ENCODE measurements around the gene PPP2R5C. TPM values are rescaled to one million over a fixed set of nuclear protein-coding genes. Genes with fewer than 3 reads are reported as not detected.

PPP2R5C gene
- total RNA-seq, 1 donor, result 114 TPM

DNA sequence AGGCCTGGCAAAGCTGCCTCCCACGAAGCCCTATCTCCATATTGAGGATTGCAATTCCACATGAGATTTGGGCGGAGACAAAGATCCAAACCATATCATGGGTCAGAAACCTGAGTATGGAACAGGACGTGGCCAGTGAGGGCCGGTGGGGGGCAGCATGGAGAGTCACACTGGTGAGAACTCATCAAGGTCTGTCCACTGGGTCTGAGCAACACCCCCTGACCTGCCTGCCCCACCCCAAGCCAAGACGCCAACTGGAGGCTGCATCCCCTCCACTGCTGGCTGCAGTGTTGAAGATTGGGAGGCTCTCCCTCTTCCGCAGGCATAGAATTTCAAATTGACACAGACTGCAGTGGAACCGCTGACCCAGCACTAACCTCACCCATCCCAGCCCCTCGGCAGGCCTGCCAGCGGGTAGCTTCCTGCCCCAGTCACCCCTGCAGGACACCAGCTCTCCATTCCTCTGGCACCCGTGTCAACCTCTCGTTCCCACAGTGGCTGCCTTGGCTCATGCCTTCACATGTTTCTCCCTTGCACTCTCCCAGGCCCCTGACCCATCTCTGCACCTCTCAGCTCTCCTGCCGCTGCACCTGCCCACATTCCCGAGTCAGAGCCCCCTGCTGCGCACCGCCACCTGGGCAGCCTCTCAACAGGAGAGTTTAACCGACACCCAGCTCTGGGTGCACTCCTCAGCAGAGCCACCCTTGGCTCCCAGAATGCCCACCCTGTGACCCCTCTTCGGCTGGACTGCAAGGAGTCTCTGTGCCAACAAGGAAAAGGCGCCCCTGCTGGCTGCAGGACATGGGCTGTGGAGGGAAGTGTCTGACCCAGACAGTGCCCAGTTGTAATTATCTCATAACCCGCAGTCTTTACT lies 45.2 kb upstream of the PPP2R5C start:
- no peak overlapping the region for H3K4me3 ChIP-seq (ENCODE audit: low read depth, low read length)
- no peak for DNase-seq (ENCODE audit: low read depth)

DNA sequence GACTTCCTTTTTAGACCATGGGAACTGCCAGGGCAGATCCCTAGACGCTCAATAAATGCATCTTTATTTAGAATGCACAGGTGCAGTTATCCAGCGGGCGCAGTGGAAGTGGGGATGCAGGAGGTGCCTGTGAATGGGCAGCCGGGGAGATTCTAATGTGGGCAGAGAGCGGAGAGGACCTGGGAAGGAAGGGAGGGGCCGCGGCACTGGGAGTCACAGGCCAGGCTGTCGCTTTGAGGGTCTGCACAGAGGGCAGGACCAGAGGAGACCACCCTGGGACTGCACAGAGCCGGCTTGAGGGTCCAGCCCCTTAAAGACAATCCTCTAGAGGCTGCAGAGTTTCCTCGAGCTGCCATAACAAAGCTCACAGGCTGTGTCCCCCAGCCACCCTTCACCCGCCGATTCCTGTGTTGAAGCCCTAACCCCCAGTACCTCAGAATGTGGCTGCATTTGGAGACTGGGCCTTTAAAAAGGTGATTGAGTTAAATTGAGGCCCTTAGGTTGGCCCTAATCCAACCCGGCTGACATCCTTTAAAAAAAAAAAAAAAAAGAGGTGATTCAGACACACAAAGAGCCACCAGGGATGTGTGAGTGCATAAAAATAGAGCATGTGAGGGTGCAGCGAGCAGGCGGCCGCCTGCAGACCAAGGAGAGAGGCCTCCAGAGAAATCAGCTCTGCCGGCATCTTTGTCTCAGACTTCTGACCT lies 44.4 kb upstream of the PPP2R5C start:
- TF ChIP-seq, protein P1, sequence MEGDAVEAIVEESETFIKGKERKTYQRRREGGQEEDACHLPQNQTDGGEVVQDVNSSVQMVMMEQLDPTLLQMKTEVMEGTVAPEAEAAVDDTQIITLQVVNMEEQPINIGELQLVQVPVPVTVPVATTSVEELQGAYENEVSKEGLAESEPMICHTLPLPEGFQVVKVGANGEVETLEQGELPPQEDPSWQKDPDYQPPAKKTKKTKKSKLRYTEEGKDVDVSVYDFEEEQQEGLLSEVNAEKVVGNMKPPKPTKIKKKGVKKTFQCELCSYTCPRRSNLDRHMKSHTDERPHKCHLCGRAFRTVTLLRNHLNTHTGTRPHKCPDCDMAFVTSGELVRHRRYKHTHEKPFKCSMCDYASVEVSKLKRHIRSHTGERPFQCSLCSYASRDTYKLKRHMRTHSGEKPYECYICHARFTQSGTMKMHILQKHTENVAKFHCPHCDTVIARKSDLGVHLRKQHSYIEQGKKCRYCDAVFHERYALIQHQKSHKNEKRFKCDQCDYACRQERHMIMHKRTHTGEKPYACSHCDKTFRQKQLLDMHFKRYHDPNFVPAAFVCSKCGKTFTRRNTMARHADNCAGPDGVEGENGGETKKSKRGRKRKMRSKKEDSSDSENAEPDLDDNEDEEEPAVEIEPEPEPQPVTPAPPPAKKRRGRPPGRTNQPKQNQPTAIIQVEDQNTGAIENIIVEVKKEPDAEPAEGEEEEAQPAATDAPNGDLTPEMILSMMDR (IDR thresholded peaks at IDR 0.05; ENCODE audit: insufficient read depth, low read length), result no peak
- no peak overlapping the region for H3K4me3 ChIP-seq (ENCODE audit: low read depth, low read length)
- no peak for DNase-seq (ENCODE audit: low read depth)

More for the DNA sequence above, 45.2 kb upstream of the PPP2R5C start:
- TF ChIP-seq, protein P1 (IDR thresholded peaks at IDR 0.05; ENCODE audit: insufficient read depth, low read length), result no peak

DNA sequence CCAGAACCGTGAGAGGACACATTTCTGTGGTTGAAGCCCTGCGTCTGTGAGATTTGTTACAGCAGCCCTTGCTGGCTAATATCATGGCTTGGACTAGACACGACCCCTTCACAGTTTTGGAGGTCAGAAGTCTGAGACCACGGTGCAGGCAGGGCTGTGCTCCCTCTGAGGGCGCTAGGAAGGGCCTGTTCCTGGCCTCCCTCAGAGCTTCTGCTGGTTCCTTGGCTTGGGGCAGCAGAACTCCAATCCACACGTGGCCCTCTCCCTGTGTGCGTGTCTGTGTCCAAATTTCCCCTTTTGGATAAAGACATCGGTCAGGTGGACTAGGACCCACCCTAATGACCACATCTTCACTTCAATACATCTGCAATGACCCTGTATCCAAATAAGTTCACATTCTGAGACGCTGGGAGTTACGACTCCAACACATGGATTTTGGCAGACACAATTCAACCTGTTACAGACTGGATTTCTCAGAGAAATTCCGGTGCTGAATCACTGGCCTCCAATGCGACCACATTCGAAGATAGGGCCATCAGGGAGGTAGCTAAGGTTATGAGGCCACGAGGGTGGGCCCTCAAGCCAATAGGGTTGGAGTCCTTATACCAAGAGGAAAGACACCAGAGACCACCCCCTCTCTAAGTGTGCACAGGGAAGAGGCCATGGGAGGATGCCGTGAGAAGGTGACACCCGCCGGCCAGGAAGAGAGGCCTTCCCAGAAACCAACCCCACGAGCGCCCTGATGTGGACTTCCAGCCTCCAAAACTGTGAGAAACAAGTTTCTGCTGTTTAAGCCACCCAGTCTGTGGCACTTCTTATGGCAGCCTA lies 43.6 kb upstream of the PPP2R5C start:
- TF ChIP-seq, protein P1 (IDR thresholded peaks at IDR 0.05; ENCODE audit: insufficient read depth, low read length), result no peak
- no peak for DNase-seq (ENCODE audit: low read depth)

DNA sequence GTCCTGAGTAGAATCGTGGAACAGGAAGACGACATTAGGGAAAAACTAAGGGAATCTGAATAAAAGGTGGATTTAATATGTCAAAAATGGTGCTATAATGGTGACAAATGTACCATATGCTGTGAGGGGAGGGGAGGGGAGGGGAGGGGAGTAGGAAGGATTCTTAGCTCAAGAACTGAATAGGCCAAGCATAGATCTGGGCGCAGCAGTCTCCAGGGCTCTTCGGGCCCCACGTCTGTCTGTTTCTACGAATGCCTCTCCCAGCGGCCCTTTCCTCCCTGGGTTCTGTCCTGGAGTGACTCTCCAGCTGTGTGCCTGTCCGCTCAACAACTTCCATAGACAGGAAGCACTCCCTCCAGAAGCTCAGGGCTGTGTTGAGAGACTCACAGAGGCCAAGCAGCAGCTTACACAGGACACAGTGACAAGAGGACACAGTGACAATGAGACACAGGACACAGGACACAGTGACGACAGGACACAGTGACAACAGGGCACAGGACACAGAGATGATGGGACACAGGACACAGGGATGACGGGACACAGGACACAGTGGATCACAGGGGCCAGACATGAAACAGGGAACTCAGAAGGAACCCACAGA lies 42.4 kb upstream of the PPP2R5C start:
- TF ChIP-seq, protein P1 (IDR thresholded peaks at IDR 0.05; ENCODE audit: insufficient read depth, low read length), result no peak
- H3K4me3 ChIP-seq (ENCODE audit: low read depth, low read length), result no peak overlapping the region
- no peak for DNase-seq (ENCODE audit: low read depth)

More for the DNA sequence above, 43.6 kb upstream of the PPP2R5C start:
- no peak overlapping the region for H3K4me3 ChIP-seq (ENCODE audit: low read depth, low read length)

DNA sequence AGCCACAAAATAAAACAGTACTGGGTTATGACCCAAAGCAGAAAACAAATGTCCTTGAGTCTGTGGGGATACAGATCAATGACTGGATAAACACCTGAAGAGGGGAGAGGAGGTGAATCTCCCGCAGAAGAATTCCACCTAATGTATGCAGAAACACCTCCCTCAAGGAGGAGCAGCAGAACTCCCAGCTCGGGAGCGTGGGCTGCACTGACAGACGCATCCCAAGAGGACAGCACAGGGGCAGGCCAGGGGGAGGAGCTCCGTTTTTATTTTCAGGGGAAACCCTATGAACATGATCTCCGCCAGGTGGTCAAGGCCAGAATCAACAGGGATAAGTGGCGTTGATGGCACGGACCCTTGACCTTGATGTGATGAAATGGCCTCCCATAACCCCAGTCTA lies 41.8 kb upstream of the PPP2R5C start:
- H3K4me3 ChIP-seq (ENCODE audit: low read depth, low read length), result no peak overlapping the region
- DNase-seq (ENCODE audit: low read depth), result no peak
- TF ChIP-seq, protein P1 (IDR thresholded peaks at IDR 0.05; ENCODE audit: insufficient read depth, low read length), result no peak

DNA sequence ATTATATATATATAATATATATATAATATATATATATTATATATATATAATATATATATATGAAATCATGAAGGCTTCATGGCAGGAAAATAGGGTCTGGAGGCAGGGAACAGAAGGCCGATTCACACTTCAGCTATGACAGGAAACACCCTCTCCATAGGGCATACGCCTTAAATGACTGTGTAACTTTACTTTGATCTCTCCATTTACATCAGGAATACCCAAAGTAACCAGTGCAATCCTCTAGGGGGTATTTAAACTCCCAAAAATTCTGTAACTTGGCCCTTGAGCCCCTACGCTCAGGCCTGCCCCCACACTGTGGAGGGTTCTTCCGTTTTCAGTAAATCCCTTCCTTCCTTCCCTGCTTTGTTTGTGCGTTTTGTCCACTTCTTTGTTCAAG lies 40.4 kb upstream of the PPP2R5C start:
- no peak for DNase-seq (ENCODE audit: low read depth)
- TF ChIP-seq, protein P1 (IDR thresholded peaks at IDR 0.05; ENCODE audit: insufficient read depth, low read length), result no peak
- no peak overlapping the region for H3K4me3 ChIP-seq (ENCODE audit: low read depth, low read length)

Data from fibroblast of the aortic adventitia (primary cell).